K562 treated with DMSO at 1 percent for 48 hours (cell line): ENCODE measurements around the gene TTN. TPM values are rescaled to one million over a fixed set of nuclear protein-coding genes. Genes with fewer than 3 reads are reported as not detected.

Source experiments
- total RNA-seq: library from RNA; unstranded; fragments of 300-600 nt; gene quantifications from 2 replicates; pipeline ENCODE4 v1.2.3, GENCODE V29; 2022; ENCODE audit warnings: low replicate concordance; ENCODE audit errors: extremely low read depth

The TTN gene
- total RNA-seq: not detected in 2 replicates

GRCh38 chr2:178807227-178808008 is at the start of gene TTN:
Gene TTN (minus strand): TSS chr2:178807423. CDS start chr2:178804642, 2,781 bp downstream.

GRCh38 chr2:178480227-178481181 is 326.7 kb downstream of the TTN start, which contains the start of gene PLEKHA3:
Gene PLEKHA3 (plus strand): TSS chr2:178480457. CDS start chr2:178480870, 413 bp downstream.

GRCh38 chr2:178478439-178479274 is 328.6 kb downstream of the TTN start, which contains the start of gene FKBP7:
Gene FKBP7 (minus strand): TSS chr2:178478600. CDS start chr2:178478499, 101 bp downstream.

Other genes starting within 250 kb of the TTN start
- gene CCDC141, start 242.7 kb upstream of the TTN start, total RNA-seq: not detected in 2 replicates